ENCODE measurements around the gene DMRTA1.
"Not testable (repeated sequence)": the region's sequence is repeated elsewhere in the genome, so short reads cannot be mapped to it uniquely, and the experiment has no call there.

DMRTA1 gene

GRCh38 chr9:22463205-22463604 lies 16.6 kb downstream of the DMRTA1 start:
- no peak for DNase-seq

DNA sequence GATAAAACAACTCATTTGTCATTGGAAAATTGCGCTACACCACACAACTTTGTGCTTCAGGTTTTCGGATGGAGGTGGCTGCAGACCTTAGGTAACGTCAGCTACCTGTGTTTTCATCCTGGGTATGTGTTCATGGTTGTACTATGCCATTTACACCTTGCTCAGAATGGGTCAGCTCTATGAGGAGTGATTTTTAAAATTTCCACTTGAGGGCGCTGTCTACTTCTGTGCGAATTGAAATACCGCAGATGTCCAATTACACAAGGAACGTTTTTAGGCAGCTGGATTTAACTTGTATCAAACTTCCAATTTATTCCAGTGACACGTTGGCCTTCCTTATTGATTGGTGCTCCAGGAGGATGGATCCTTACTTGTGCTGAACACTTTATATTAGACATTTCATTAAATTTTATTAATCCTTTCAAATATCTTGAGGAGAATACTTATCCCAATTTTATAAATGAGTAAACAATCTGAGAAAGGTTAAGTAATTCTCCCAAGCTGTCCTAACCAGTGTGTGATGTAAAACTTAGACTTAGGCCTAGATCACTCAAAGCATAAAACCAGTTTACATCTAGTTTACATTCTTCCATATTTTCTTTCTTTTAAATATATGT lies 23.4 kb downstream of the DMRTA1 start:
- no peak for DNase-seq

DNA sequence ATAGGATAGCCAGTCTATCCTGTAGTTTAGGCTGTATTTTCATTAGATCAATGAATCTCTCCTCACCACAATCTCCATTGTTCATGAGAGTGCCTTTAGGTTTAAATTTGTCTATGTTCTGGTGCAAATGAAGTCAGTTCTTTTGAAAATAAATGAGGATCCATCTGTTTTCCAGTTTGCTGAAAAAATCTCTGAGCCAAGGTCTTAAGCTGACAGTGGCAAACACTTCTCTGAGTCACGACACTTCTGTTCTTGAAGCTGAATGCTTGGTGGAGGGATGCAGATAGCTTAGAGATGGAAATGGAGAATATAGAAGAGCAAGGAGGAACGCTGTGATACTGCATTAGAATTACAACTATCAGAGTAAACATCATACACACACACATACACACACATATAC lies 34.9 kb downstream of the DMRTA1 start:
- no peak for DNase-seq

GRCh38 chr9:22483528-22484070 lies 37.0 kb downstream of the DMRTA1 start:
- DNase-seq = no peak

DNA sequence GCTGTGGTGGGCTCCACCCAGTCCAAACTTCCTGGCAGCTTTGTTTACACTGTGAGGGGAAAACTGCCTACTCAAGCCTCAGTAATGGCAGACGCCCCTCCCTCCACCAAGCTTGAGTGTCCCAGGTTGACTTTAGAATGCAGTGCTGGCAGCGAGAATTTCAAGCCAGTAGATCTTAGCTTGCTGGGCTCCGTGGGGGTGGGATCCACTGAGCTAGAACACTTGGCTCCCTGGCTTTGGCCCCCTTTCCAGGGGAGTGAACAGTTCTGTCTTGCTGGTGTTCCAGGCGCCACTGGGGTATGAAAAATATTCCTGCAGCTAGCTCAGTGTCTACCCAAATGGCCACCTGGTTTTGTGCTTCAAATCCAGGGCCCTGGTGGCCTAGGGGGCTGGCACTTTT lies 49.6 kb downstream of the DMRTA1 start:
- not testable (repeated sequence) for DNase-seq
